Spleen (tissue), 7 donors: ENCODE measurements around the gene HHIP.

Experiments used
- POLR2A ChIP-seq, 3 donors: fragments of 450-650 bp; IDR thresholded peaks; one replicate each; pipeline ENCODE4 v1.5.1; 2017; ENCODE audit warnings: antibody characterized with exemption in 3 of 3, mild to moderate bottlenecking in 1 of 3
- TF ChIP-seq, protein P1 (sequence below), 11 experiments: fragments of 200-600 bp in 7 of 11; fragments of 450-650 bp in 4 of 11; sonication (generic) in 4 of 11; IDR thresholded peaks in 8 of 11; conservative IDR thresholded peaks in 3 of 11; 1 replicate in 7 of 11; 2 replicates in 4 of 11; pipeline versions ENCODE4 v1.4.0 to v1.8.0; 2016 to 2021; ENCODE audit warnings: antibody characterized with exemption in 11 of 11, inconsistent platforms in 4 of 11, mild to moderate bottlenecking in 1 of 11
- donor health status: DM: no; HTN: no; CAD: no; lungs with moderate emphysema.
- donor health status: DM: no; HTN: no; CAD: no.
- donor health status: DM: no; HTN: no; CAD: no.

DNA sequence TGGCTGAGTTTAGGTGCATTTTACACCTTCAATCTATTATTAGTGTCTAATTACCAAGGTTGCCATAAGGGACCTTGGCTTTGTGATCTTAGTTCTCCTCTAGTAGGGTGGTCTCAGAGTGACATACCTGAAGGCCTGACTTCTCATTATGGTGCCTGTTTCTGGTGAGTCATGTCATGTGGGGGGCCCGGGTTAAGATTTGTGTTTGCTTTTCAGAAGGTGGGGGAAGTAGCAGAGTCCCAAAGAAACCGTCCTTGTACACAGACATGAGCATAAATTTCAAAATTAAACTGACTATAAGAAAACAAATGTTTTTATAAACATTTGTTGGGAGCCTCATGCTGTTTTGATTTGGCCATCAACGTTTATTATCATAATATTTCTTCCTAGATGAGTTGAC, 74.5 kb downstream of the HHIP start:
- no peak for TF ChIP-seq POLR2A (IDR thresholded peaks at IDR 0.05)
- TF ChIP-seq, protein P1, sequence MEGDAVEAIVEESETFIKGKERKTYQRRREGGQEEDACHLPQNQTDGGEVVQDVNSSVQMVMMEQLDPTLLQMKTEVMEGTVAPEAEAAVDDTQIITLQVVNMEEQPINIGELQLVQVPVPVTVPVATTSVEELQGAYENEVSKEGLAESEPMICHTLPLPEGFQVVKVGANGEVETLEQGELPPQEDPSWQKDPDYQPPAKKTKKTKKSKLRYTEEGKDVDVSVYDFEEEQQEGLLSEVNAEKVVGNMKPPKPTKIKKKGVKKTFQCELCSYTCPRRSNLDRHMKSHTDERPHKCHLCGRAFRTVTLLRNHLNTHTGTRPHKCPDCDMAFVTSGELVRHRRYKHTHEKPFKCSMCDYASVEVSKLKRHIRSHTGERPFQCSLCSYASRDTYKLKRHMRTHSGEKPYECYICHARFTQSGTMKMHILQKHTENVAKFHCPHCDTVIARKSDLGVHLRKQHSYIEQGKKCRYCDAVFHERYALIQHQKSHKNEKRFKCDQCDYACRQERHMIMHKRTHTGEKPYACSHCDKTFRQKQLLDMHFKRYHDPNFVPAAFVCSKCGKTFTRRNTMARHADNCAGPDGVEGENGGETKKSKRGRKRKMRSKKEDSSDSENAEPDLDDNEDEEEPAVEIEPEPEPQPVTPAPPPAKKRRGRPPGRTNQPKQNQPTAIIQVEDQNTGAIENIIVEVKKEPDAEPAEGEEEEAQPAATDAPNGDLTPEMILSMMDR (IDR thresholded peaks at IDR 0.05 in 8 of 11, conservative IDR thresholded peaks at IDR 0.05 in 3 of 11), result no peak
